GM12874 (cell line): ENCODE data around the gene CLDN15.

Source experiments
- TF ChIP-seq, protein P1 (sequence below): IDR thresholded peaks from 2 replicates; pipeline ENCODE4 v1.5.1; 2011; ENCODE audit warnings: low read depth, mild to moderate bottlenecking, control low read depth, low read length, moderate library complexity; ENCODE audit not compliant: insufficient read depth

Gene CLDN15

GRCh38 chr7:101220295-101220694 lies 17.3 kb downstream of the CLDN15 start:
- TF ChIP-seq, protein P1, sequence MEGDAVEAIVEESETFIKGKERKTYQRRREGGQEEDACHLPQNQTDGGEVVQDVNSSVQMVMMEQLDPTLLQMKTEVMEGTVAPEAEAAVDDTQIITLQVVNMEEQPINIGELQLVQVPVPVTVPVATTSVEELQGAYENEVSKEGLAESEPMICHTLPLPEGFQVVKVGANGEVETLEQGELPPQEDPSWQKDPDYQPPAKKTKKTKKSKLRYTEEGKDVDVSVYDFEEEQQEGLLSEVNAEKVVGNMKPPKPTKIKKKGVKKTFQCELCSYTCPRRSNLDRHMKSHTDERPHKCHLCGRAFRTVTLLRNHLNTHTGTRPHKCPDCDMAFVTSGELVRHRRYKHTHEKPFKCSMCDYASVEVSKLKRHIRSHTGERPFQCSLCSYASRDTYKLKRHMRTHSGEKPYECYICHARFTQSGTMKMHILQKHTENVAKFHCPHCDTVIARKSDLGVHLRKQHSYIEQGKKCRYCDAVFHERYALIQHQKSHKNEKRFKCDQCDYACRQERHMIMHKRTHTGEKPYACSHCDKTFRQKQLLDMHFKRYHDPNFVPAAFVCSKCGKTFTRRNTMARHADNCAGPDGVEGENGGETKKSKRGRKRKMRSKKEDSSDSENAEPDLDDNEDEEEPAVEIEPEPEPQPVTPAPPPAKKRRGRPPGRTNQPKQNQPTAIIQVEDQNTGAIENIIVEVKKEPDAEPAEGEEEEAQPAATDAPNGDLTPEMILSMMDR, result no peak

- TF ChIP-seq, protein P1, result no peak
These were observed 19.1 kb downstream of the CLDN15 start for GRCh38 chr7:101218236-101219125.

DNA sequence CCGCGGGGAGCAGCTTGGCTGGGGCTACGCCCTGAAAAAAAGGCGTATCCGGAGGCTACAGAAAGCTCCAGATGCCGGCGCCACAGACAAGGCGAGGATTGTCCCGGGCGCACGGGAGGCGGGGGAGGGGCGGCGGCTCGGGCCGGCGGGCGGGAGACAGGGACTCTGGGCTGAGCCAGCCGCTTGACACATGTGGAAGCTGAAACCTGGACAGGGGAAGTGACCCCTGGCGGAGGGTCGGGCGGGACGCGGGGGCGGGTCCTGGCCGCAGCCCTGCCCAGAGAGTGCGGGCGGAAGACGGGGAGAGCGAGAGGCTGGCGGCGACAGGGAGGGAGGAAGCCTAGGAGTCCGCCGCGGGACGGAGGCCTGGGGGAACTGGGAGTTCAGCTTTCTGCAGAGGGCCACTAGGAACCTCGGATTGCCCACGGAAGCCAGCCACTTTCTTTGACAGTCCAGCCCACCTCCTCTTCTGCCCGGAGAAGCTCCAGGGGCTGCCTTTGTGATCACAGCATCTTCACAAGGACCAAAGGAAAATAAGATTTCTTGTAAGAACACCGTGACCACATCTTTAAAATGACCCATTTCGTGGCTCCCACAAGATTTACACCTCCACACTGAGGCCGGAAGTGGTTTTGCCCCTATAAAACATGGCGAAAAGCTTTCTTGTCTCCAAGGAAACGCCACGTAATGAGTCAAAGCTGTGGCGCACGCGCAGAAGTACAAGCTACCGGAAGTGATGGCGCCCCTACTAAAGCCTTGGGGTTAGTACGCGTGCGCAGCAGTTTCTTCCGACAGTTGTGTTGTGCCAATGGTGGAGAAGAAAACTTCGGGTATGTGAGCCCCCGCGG lies 20.0 kb downstream of the CLDN15 start, which contains the start of the genes PLOD3 and ZNHIT1:
PLOD3 (minus strand) TSS at position 194 of the 848 bp plus-strand sequence. CDS start 307 bp downstream, outside the sequence.
ZNHIT1 (plus strand) TSS at position 778 of the 848 bp plus-strand sequence; CDS start at position 809, 31 bp downstream.
- TF ChIP-seq, protein P1, result 0 out of 2 replicates have a peak, but pooled peaks have one; percentile 18

GRCh38 chr7:101216860-101217387 lies 20.7 kb downstream of the CLDN15 start:
- TF ChIP-seq, protein P1, result 0 out of 2 replicates have a peak, but pooled peaks have one; percentile 19

DNA sequence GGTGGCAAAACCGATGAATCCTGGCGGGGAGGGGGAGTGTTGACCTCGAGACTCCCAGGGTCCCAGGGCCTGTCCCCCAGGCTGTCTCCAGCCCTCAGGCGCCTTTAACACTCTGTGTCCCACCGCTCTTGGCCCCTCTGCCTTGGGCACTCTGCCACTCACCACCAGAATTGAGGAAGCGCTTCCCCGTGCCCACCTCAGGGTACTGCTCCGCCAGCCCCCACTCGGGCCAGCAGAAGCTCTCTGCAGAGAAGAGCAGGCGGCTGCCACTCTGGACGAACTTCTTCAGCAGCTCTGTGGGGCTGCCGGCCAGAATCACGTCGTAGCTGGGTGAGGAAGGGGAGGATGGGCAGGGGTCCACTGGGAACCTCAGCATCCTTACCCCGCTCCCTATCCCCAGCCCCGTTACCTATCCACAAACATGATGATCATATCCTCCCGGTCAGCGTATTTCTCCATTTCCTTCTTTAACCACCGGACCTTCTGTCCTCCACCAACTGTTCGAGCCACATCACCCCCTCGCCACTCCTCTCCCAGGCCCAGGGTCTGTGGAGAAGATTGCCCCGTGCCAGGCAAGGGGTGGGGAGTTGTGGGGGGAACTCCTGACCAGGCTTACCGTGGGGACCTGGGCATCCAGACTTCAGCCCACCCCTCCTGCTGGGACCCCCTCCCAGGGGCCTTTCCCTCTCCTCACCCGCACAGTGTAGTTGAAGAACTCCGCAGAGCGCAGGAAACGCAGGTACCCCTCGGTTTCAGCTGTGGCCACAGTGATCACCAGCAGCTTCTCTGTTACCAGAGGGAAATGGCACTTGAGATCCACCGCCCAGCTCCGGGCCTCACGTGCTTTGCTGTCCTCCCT lies 21.4 kb downstream of the CLDN15 start:
- TF ChIP-seq, protein P1, result no peak

DNA sequence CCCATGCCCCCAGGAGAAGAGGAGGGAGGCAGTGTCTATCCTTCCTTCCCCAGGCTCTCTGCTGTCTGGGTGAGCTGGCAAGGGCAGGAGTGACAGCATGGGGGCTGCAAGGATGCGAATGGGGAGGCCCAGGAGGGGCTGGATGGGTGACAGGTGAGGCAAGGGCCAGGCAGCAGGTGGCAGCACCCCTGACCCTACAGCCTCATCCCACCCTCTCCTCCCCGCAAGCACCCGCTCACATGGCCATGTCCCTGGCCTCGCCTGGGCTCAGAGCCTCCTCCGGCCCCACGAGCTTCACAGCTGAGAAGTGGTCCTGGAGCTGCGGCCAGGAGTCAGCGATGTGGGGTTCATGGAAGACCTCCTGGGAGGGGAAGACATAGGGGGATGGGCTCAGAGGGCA lies 25.6 kb downstream of the CLDN15 start:
- TF ChIP-seq, protein P1, result no peak
